ENCODE data around the gene SMAGP. TPM values are rescaled to one million over a fixed set of nuclear protein-coding genes. Genes with fewer than 3 reads are reported as not detected.
"Not testable (repeated sequence)": the region's sequence is repeated elsewhere in the genome, so short reads cannot be mapped to it uniquely, and the experiment has no call there.

The SMAGP gene
- total RNA-seq, 1 experiment from 2014 or later, result 2.3 TPM

DNA sequence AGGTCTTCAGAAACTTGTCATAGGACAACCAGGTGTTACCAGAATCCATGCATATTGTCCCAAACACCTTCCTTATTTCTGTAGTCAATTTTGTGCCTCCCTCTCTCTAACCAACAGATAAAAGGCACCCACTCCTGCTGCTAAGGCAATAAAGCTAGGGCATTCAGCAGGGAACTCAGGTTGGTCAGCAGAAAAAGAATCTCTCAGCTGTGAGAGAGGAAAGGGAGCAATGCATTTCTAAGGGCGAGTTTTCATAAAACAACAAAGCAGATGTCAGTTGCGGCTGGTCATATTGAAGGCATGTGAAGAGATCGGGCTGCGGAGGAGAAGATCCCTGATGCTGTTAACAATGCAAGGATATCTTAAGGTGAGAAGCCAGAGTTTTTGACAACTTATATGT is 45.0 kb downstream of the SMAGP start:
- DNase-seq, result no peak
- no peaks in the 10 kb centered on the region for H3K4me1 ChIP-seq (ENCODE audit: low read length)
- no peaks in the 10 kb centered on the region for H3K9me3 ChIP-seq (ENCODE audit: low read length)
- no peaks in the 10 kb centered on the region for H3K27me3 ChIP-seq (ENCODE audit: low read length)
- H3K4me2 ChIP-seq (ENCODE audit: low read depth, low read length, poor library complexity, severe bottlenecking), result no peak overlapping the region
- no peak overlapping the region for H3K9ac ChIP-seq (ENCODE audit: low read length)
- no peak overlapping the region for H2AFZ ChIP-seq (ENCODE audit: low read length)
- no peak overlapping the region for H3K27ac ChIP-seq (ENCODE audit: low read length)
- H3K4me3 ChIP-seq (ENCODE audit: low read length), result no peak overlapping the region
- no peaks in the 10 kb centered on the region for H4K20me1 ChIP-seq (ENCODE audit: insufficient read depth, low read depth, low read length)
- H3K36me3 ChIP-seq (ENCODE audit: insufficient read depth, low read length), result no peaks in the 10 kb centered on the region
- no peaks in the 10 kb centered on the region for H3K9me2 ChIP-seq (replicated peaks; ENCODE audit: insufficient read depth, low read length)
- no peaks in the 10 kb centered on the region for H3K79me2 ChIP-seq (ENCODE audit: low read length)

GRCh38 chr12:51224625-51225024 is 45.6 kb downstream of the SMAGP start:
- no peak overlapping the region for H3K4me2 ChIP-seq (ENCODE audit: low read depth, low read length, poor library complexity, severe bottlenecking)
- H3K9me2 ChIP-seq (replicated peaks; ENCODE audit: insufficient read depth, low read length), result no peaks in the 10 kb centered on the region
- H3K79me2 ChIP-seq (ENCODE audit: low read length), result no peaks in the 10 kb centered on the region
- no peaks in the 10 kb centered on the region for H4K20me1 ChIP-seq (ENCODE audit: insufficient read depth, low read depth, low read length)
- no peaks in the 10 kb centered on the region for H3K4me1 ChIP-seq (ENCODE audit: low read length)
- no peak overlapping the region for H2AFZ ChIP-seq (ENCODE audit: low read length)
- no peak for DNase-seq
- no peaks in the 10 kb centered on the region for H3K9me3 ChIP-seq (ENCODE audit: low read length)
- no peaks in the 10 kb centered on the region for H3K27me3 ChIP-seq (ENCODE audit: low read length)
- H3K27ac ChIP-seq (ENCODE audit: low read length), result no peak overlapping the region
- no peaks in the 10 kb centered on the region for H3K36me3 ChIP-seq (ENCODE audit: insufficient read depth, low read length)
- no peak overlapping the region for H3K4me3 ChIP-seq (ENCODE audit: low read length)
- no peak overlapping the region for H3K9ac ChIP-seq (ENCODE audit: low read length)

DNA sequence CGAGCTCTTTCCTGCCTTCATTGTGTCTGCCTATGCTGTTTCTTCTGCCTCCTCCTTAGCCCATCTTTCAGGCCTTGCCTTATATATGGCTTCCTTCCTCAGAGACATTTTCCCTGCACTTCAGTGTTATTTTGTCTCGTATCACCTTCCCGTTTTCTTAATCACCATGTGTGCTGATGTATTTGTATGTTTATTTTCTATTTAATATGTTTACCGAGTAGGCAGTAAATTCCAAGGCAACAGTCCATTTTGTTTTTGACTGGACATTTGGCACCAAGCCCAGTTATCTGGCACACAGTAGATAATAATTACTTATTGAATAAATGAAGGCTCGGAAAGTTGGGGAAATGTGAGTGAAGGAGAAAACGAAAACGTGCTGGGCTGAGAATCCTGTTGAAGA is 47.8 kb downstream of the SMAGP start:
- Histone ChIP-seq H3K9me2 (replicated peaks; ENCODE audit: insufficient read depth, low read length) (no peaks in the 10 kb centered on the region), H3K79me2 (ENCODE audit: low read length) (no peaks in the 10 kb centered on the region), H3K36me3 (ENCODE audit: insufficient read depth, low read length) (no peaks in the 10 kb centered on the region), H2AFZ (ENCODE audit: low read length) (no peak overlapping the region), H3K27me3 (ENCODE audit: low read length) (no peaks in the 10 kb centered on the region), H3K9me3 (ENCODE audit: low read length) (no peaks in the 10 kb centered on the region), H3K27ac (ENCODE audit: low read length) (no peak overlapping the region), H3K4me3 (ENCODE audit: low read length) (no peak overlapping the region), H3K4me2 (ENCODE audit: low read depth, low read length, poor library complexity, severe bottlenecking) (no peak overlapping the region), H3K9ac (ENCODE audit: low read length) (no peak overlapping the region), H3K4me1 (ENCODE audit: low read length) (peaks cover 12% of the 10 kb centered on the region), H4K20me1 (ENCODE audit: insufficient read depth, low read depth, low read length) (no peaks in the 10 kb centered on the region)
- DNase-seq, result no peak

- H3K4me3 ChIP-seq (ENCODE audit: low read length); H3K27ac ChIP-seq (ENCODE audit: low read length); DNase-seq: not testable (repeated sequence)
Measured at GRCh38 chr12:51219857-51220256, 50.4 kb downstream of the SMAGP start.

DNA sequence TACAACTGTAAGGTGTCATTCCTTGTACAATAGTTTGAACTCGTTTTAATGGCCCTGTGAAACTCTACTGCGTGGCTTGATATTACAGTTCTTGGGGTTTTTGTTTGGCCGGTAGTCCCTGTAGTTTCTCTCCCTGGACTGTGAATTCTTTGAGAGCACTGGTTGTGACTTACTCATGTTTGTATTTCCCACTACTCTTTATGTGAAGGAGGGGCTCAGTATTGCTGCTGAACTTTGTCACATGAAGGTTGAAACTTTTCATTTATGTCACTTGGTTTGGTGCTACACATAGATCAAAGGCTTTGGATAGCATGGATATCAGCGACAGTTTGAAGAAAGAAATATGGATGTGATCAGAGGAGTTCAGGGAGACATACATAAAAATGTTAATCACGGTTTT is 50.9 kb downstream of the SMAGP start:
- no peaks in the 10 kb centered on the region for H3K27me3 ChIP-seq (ENCODE audit: low read length)
- no peaks in the 10 kb centered on the region for H4K20me1 ChIP-seq (ENCODE audit: insufficient read depth, low read depth, low read length)
- no peaks in the 10 kb centered on the region for H3K9me2 ChIP-seq (replicated peaks; ENCODE audit: insufficient read depth, low read length)
- no peak overlapping the region for H3K9ac ChIP-seq (ENCODE audit: low read length)
- H3K4me1 ChIP-seq (ENCODE audit: low read length), result peaks cover 12% of the 10 kb centered on the region
- no peak overlapping the region for H3K4me3 ChIP-seq (ENCODE audit: low read length)
- peak overlapping the region; percentile 85 for H3K4me2 ChIP-seq (ENCODE audit: low read depth, low read length, poor library complexity, severe bottlenecking)
- H3K79me2 ChIP-seq (ENCODE audit: low read length), result no peaks in the 10 kb centered on the region
- H3K36me3 ChIP-seq (ENCODE audit: insufficient read depth, low read length), result no peaks in the 10 kb centered on the region
- no peak overlapping the region for H3K27ac ChIP-seq (ENCODE audit: low read length)
- no peak overlapping the region for H2AFZ ChIP-seq (ENCODE audit: low read length)
- no peak for DNase-seq
- H3K9me3 ChIP-seq (ENCODE audit: low read length), result no peaks in the 10 kb centered on the region

More at GRCh38 chr12:51219857-51220256, 50.4 kb downstream of the SMAGP start:
- H3K36me3 ChIP-seq (ENCODE audit: insufficient read depth, low read length); H3K9me2 ChIP-seq (replicated peaks; ENCODE audit: insufficient read depth, low read length); H4K20me1 ChIP-seq (ENCODE audit: insufficient read depth, low read depth, low read length); H2AFZ ChIP-seq (ENCODE audit: low read length); H3K79me2 ChIP-seq (ENCODE audit: low read length); H3K9ac ChIP-seq (ENCODE audit: low read length); H3K9me3 ChIP-seq (ENCODE audit: low read length); H3K4me2 ChIP-seq (ENCODE audit: low read depth, low read length, poor library complexity, severe bottlenecking); H3K27me3 ChIP-seq (ENCODE audit: low read length): not testable (repeated sequence)
- peaks cover 12% of the 10 kb centered on the region for H3K4me1 ChIP-seq (ENCODE audit: low read length)

DNA sequence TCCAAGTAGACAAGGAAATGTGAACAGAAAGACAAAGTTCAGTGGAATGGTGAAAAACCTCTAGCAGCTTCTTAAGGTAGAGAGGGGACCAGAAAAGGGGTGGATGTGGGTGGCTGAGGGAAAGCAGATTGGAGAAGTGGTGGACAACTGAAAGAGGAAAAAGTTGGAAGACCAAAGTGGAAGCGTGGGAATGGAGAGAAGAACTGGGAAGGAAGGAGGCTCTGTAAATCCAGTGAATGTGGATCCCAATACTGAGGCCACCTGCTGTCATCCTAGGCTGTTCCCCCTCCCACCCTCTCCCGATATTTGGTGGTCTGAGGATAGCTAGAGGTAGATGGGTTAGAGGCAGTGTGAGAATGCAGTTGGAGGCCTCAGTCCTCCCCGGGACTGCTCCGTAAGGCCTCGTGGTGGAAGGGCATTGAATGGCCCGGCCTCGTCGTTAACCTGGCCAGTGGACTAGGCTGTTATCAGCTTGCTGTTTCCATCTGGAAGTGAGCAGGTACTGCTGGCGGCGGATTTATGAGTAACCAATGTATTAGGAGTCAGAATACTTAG is 51.5 kb downstream of the SMAGP start:
- no peaks in the 10 kb centered on the region for H4K20me1 ChIP-seq (ENCODE audit: insufficient read depth, low read depth, low read length)
- H2AFZ ChIP-seq (ENCODE audit: low read length), result peak overlapping the region; percentile 80
- no peaks in the 10 kb centered on the region for H3K9me3 ChIP-seq (ENCODE audit: low read length)
- no peak for DNase-seq
- H3K4me2 ChIP-seq (ENCODE audit: low read depth, low read length, poor library complexity, severe bottlenecking), result peak overlapping the region; percentile 85
- H3K27me3 ChIP-seq (ENCODE audit: low read length), result no peaks in the 10 kb centered on the region
- no peaks in the 10 kb centered on the region for H3K36me3 ChIP-seq (ENCODE audit: insufficient read depth, low read length)
- no peaks in the 10 kb centered on the region for H3K9me2 ChIP-seq (replicated peaks; ENCODE audit: insufficient read depth, low read length)
- peak overlapping the region; percentile 71 for H3K9ac ChIP-seq (ENCODE audit: low read length)
- H3K79me2 ChIP-seq (ENCODE audit: low read length), result no peaks in the 10 kb centered on the region
- H3K27ac ChIP-seq (ENCODE audit: low read length), result no peak overlapping the region
- H3K4me1 ChIP-seq (ENCODE audit: low read length), result peaks cover 12% of the 10 kb centered on the region
- H3K4me3 ChIP-seq (ENCODE audit: low read length), result peak overlapping the region; percentile 72

DNA sequence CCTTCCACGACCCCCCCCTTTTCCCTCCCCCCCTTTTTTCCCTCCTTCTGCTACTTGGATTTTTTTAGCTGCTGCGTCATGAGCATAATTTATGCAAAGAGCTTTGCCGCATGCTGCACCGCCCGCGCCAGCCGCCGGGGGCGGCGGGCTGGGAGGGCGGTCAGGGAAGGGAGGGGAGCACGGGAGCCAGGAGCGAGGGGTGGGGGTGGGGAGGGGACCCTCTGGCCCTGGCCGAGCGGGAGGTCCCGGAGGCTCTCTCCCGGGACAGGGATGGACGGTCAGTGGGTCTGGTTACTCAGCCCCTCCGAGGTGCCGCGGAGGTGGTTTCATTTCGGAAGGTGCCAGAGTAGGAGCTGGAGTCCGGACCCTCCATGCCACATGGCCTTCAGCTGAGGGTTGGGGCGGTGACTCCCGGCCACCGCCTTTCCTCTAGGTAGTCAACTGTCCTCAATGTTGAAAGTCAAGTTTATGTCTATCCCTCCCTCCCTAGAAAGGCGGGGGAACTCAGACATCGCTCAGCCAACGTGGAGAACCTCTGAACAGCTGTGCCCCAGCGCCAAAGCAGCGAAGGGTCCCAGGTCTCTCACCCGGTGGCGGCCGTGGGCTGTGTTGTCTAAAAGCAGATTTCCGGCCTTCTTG is 52.1 kb downstream of the SMAGP start, which contains the start of gene POU6F1:
POU6F1 (minus strand) TSS at position 95 of the 639 bp plus-strand sequence. CDS start 11,226 bp downstream, outside the sequence.
- Histone ChIP-seq H2AFZ (ENCODE audit: low read length) (peak within 1 kb of the TSS; percentile 86), H3K36me3 (ENCODE audit: insufficient read depth, low read length) (no peaks in the 10 kb centered on the region), H3K9ac (ENCODE audit: low read length) (peak within 1 kb of the TSS; percentile 71), H3K79me2 (ENCODE audit: low read length) (no peaks in the 10 kb centered on the region), H3K27me3 (ENCODE audit: low read length) (no peaks in the 10 kb centered on the region), H4K20me1 (ENCODE audit: insufficient read depth, low read depth, low read length) (no peaks in the 10 kb centered on the region), H3K9me3 (ENCODE audit: low read length) (no peaks in the 10 kb centered on the region), H3K27ac (ENCODE audit: low read length) (no peak within 1 kb of the TSS), H3K4me3 (ENCODE audit: low read length) (peak within 1 kb of the TSS; percentile 72), H3K9me2 (replicated peaks; ENCODE audit: insufficient read depth, low read length) (no peaks in the 10 kb centered on the region), H3K4me2 (ENCODE audit: low read depth, low read length, poor library complexity, severe bottlenecking) (peak within 1 kb of the TSS; percentile 85), H3K4me1 (ENCODE audit: low read length) (peaks cover 12% of the 10 kb centered on the region)
- peak; percentile 91 for DNase-seq

GRCh38 chr12:51217133-51217967 is 52.9 kb downstream of the SMAGP start:
- no peaks in the 10 kb centered on the region for H4K20me1 ChIP-seq (ENCODE audit: insufficient read depth, low read depth, low read length)
- peak overlapping the region; percentile 71 for H3K9ac ChIP-seq (ENCODE audit: low read length)
- no peaks in the 10 kb centered on the region for H3K36me3 ChIP-seq (ENCODE audit: insufficient read depth, low read length)
- peaks cover 12% of the 10 kb centered on the region for H3K4me1 ChIP-seq (ENCODE audit: low read length)
- H3K4me2 ChIP-seq (ENCODE audit: low read depth, low read length, poor library complexity, severe bottlenecking), result peak overlapping the region; percentile 85
- no peak overlapping the region for H3K27ac ChIP-seq (ENCODE audit: low read length)
- H3K79me2 ChIP-seq (ENCODE audit: low read length), result no peaks in the 10 kb centered on the region
- H2AFZ ChIP-seq (ENCODE audit: low read length), result peak overlapping the region; percentile 86
- peak; percentile 65 for DNase-seq
- H3K9me2 ChIP-seq (replicated peaks; ENCODE audit: insufficient read depth, low read length), result no peaks in the 10 kb centered on the region
- no peaks in the 10 kb centered on the region for H3K27me3 ChIP-seq (ENCODE audit: low read length)
- H3K4me3 ChIP-seq (ENCODE audit: low read length), result peak overlapping the region; percentile 72
- H3K9me3 ChIP-seq (ENCODE audit: low read length), result no peaks in the 10 kb centered on the region

Measured in Karpas-422 (cell line).